Measurements from ENCODE around the gene SERPINB2.

SERPINB2 gene

GRCh38 chr18:63887424-63887823 is at the start of gene SERPINB2:
Gene SERPINB2, plus strand, starts transcription at chr18:63887705. Its CDS starts 3,740 bp downstream, at chr18:63891445.
- DNase-seq: no peak

- no peak for DNase-seq
Measured at GRCh38 chr18:63843008-63843407, 44.5 kb upstream of the SERPINB2 start.

- peak; percentile 9 for DNase-seq
Measured at GRCh38 chr18:63844254-63844653, 43.3 kb upstream of the SERPINB2 start.

GRCh38 chr18:63848159-63848558 is 39.3 kb upstream of the SERPINB2 start:
- peak; percentile 17 for DNase-seq

- no peak for DNase-seq
Measured at GRCh38 chr18:63850020-63850419, 37.5 kb upstream of the SERPINB2 start.

- no peak for DNase-seq
Measured at GRCh38 chr18:63850636-63851035, 36.9 kb upstream of the SERPINB2 start.

- no peak for DNase-seq
Measured at GRCh38 chr18:63858456-63858855, 29.0 kb upstream of the SERPINB2 start.

GRCh38 chr18:63859781-63860475 is 27.6 kb upstream of the SERPINB2 start:
- no peak for DNase-seq

- no peak for DNase-seq
Measured at GRCh38 chr18:63860531-63860930, 27.0 kb upstream of the SERPINB2 start.

GRCh38 chr18:63867368-63868125 is 20.0 kb upstream of the SERPINB2 start:
- no peak for DNase-seq

GRCh38 chr18:63868546-63868945 is 19.0 kb upstream of the SERPINB2 start:
- no peak for DNase-seq

- no peak for DNase-seq
Measured at GRCh38 chr18:63869374-63869773, 18.1 kb upstream of the SERPINB2 start.

- no peak for DNase-seq
Measured at GRCh38 chr18:63869851-63870250, 17.7 kb upstream of the SERPINB2 start.

GRCh38 chr18:63871836-63872235 is 15.7 kb upstream of the SERPINB2 start:
- no peak for DNase-seq

GRCh38 chr18:63872586-63872985 is 14.9 kb upstream of the SERPINB2 start:
- no peak for DNase-seq

- DNase-seq: no peak
Measured at GRCh38 chr18:63878343-63878742, 9.2 kb upstream of the SERPINB2 start.

GRCh38 chr18:63878925-63879324 is 8.6 kb upstream of the SERPINB2 start:
- no peak for DNase-seq

- DNase-seq: no peak
Measured at GRCh38 chr18:63879709-63880108, 7.8 kb upstream of the SERPINB2 start.

GRCh38 chr18:63881851-63882250 is 5.7 kb upstream of the SERPINB2 start:
- no peak for DNase-seq

- DNase-seq: no peak
Measured at GRCh38 chr18:63882333-63883141, 5.0 kb upstream of the SERPINB2 start.

GRCh38 chr18:63883617-63884016 is 3.9 kb upstream of the SERPINB2 start:
- DNase-seq: no peak

GRCh38 chr18:63888470-63889190 is 1.1 kb downstream of the SERPINB2 start:
- DNase-seq: no peak

GRCh38 chr18:63889626-63890025 is 2.1 kb downstream of the SERPINB2 start:
- DNase-seq: no peak

All from GDM1 (cell line).